WTC11 (cell line): Measurements from ENCODE around the gene CPNE7.

Experiments used
- AFF4 ChIP-seq: sonication (generic); formaldehyde crosslinking; IDR thresholded peaks from 2 replicates; pipeline ENCODE4 v1.8.1; 2023; ENCODE audit warnings: mild to moderate bottlenecking, missing genetic modification reagents, borderline replicate concordance
- ATF3 ChIP-seq: sonication (generic); formaldehyde crosslinking; conservative IDR thresholded peaks from 2 replicates; pipeline ENCODE4 v1.8.1; 2022; ENCODE audit warnings: mild to moderate bottlenecking, missing genetic modification reagents
- CDX4 ChIP-seq: fragments of 250-450 bp; sonication (Bioruptor Pico); IDR thresholded peaks from 2 replicates; pipeline ENCODE4 v1.9.0; 2021; ENCODE audit warnings: moderate library complexity, mild to moderate bottlenecking, inconsistent platforms, borderline replicate concordance
- CTCF ChIP-seq: fragments of 200-600 bp; IDR thresholded peaks from 2 replicates; pipeline ENCODE4 v1.8.0; 2022; ENCODE audit warnings: antibody characterized with exemption
- ETV6 ChIP-seq: sonication (generic); formaldehyde crosslinking; IDR thresholded peaks from 2 replicates; pipeline ENCODE4 v1.8.1; 2022; ENCODE audit warnings: mild to moderate bottlenecking, missing genetic modification reagents
- FOXP1 ChIP-seq: sonication (generic); formaldehyde crosslinking; IDR thresholded peaks from 2 replicates; pipeline ENCODE4 v1.8.0; 2022; ENCODE audit warnings: missing genetic modification reagents, mild to moderate bottlenecking, moderate library complexity, borderline replicate concordance
- MLX ChIP-seq: sonication (generic); formaldehyde crosslinking; IDR thresholded peaks from 2 replicates; pipeline ENCODE4 v1.8.1; 2023; ENCODE audit warnings: mild to moderate bottlenecking, missing genetic modification reagents, moderate library complexity
- SMAD3 ChIP-seq: sonication (generic); formaldehyde crosslinking; IDR thresholded peaks from 2 replicates; pipeline ENCODE4 v1.8.0; 2022; ENCODE audit warnings: missing genetic modification reagents, mild to moderate bottlenecking, borderline replicate concordance
- TP53 ChIP-seq: sonication (generic); formaldehyde crosslinking; IDR thresholded peaks from 2 replicates; pipeline ENCODE4 v1.8.1; 2023; ENCODE audit warnings: mild to moderate bottlenecking, missing genetic modification reagents
- ZNF317 ChIP-seq: sonication (generic); formaldehyde crosslinking; IDR thresholded peaks from 2 replicates; pipeline ENCODE4 v1.8.1; 2023; ENCODE audit warnings: low read depth, mild to moderate bottlenecking, moderate library complexity, missing genetic modification reagents, borderline replicate concordance
- ZNF512 ChIP-seq: sonication (generic); formaldehyde crosslinking; IDR thresholded peaks from 2 replicates; pipeline ENCODE4 v1.8.1; 2022; ENCODE audit warnings: missing genetic modification reagents, borderline replicate concordance

- TF ChIP-seq CTCF (no peak), ZNF512 (no peak), ZNF317 (no peak), SMAD3 (CRISPR knock-in tag) (no peak), TP53 (CRISPR knock-in tag) (no peak), CDX4 (CRISPR knock-in tag) (no peak), MLX (no peak), ATF3 (CRISPR knock-in tag) (no peak), ETV6 (CRISPR knock-in tag) (no peak), AFF4 (no peak), FOXP1 (CRISPR knock-in tag) (no peak)
Measured at GRCh38 chr16:89618109-89618998, 42.8 kb downstream of the CPNE7 start.
